HCT116 (cell line): Measurements from ENCODE around the gene TTLL9. TPM values are rescaled to one million over a fixed set of nuclear protein-coding genes. Genes with fewer than 3 reads are reported as not detected.

Experiments used
- ATAC-seq: fragments of 200-7000 bp; cut with Tn5 transposase; 2 replicates; pipeline ENCODE4 v1.9.1; 2020; ENCODE audit warnings: mild to moderate bottlenecking, moderate library complexity
- BruUV-seq: library from RNA; stranded (reverse); fragments of 400-500 nt; replicated peaks from 2 replicates; lab custom pipeline; 2021; lab: Mats Ljungman, UMichigan
- CTCF ChIA-PET: fragments of 300-600 bp; sonication (Branson Sonifier 250); formaldehyde crosslinking; loops from one replicate; lab custom pipeline; 2021; ENCODE audit warnings: antibody characterized with exemption; lab: Charles Lee
- POLR2A ChIA-PET: fragments of 300-600, 350-600 bp; sonication (Branson Sonifier 250); formaldehyde crosslinking; loops from one replicate; lab custom pipeline; 2021; ENCODE audit warnings: antibody characterized with exemption; lab: Charles Lee
- RAD21 ChIA-PET, 2 experiments: fragments of 300-600 bp; sonication (Branson Sonifier 250); formaldehyde crosslinking; loops; one replicate each; lab custom pipeline; 2023; ENCODE audit warnings: low total read pairs in 2 of 2; ENCODE audit not compliant: uncharacterized antibody in 2 of 2, unreplicated experiment in 2 of 2, low non-redundant PET in 1 of 2; lab: Charles Lee
- DNase-seq: peaks from one replicate; pipeline ENCODE4 v3.0.0-alpha.2; 2010; ENCODE audit warnings: low read depth, low spot score
- H2AFZ ChIP-seq: fragments of 200-600 bp; shearing (Covaris generic), sonication (generic); 2 replicates; pipeline ENCODE4 v1.6.1; 2017; ENCODE audit warnings: low read depth, mixed run types, mixed read lengths, antibody characterized with exemption, low read length; ENCODE audit not compliant: poor library complexity, severe bottlenecking
- H3K27ac ChIP-seq: 2 replicates; pipeline ENCODE4 v1.5.1; 2012; ENCODE audit warnings: low read depth, low read length
- H3K27me3 ChIP-seq: fragments of 200-600 bp; sonication (generic); 2 replicates; pipeline ENCODE4 v1.6.1; 2016; ENCODE audit warnings: mixed run types, low read length, mixed read lengths; ENCODE audit not compliant: insufficient read depth
- H3K36me3 ChIP-seq, 2 experiments: fragments of 200-500 bp in 1 of 2; fragments of 200-600 bp in 1 of 2; sonication (Bioruptor generic) in 1 of 2; sonication (generic) in 1 of 2; 2 replicates each; pipeline versions ENCODE4 v1.5.1 to v1.6.1; 2014 to 2016; ENCODE audit warnings: low read length in 2 of 2, inconsistent platforms in 1 of 2, mixed read lengths in 1 of 2, mixed run types in 1 of 2; ENCODE audit not compliant: insufficient read depth in 2 of 2, control insufficient read depth in 1 of 2
- H3K4me1 ChIP-seq, 2 experiments: fragments of 200-600 bp in 1 of 2; sonication (generic) in 1 of 2; 2 replicates each; pipeline versions ENCODE4 v1.5.1 to v1.6.1; 2012 to 2017; ENCODE audit warnings: low read length in 2 of 2, inconsistent platforms in 1 of 2, mild to moderate bottlenecking in 1 of 2, mixed read lengths in 1 of 2, mixed run types in 1 of 2, moderate library complexity in 1 of 2; ENCODE audit not compliant: insufficient read depth in 2 of 2, control insufficient read depth in 1 of 2
- H3K4me2 ChIP-seq: fragments of 200-600 bp; sonication (generic); 2 replicates; pipeline ENCODE4 v1.6.1; 2017; ENCODE audit warnings: mixed run types, low read length, mixed read lengths
- H3K4me3 ChIP-seq, 2 experiments: fragments of 200-600 bp in 1 of 2; sonication (generic) in 1 of 2; replicated peaks in 1 of 2; 2 replicates each; pipeline ENCODE4 v1.5.1; 2011 to 2016; ENCODE audit warnings: low read length in 2 of 2, control low read depth in 1 of 2, low read depth in 1 of 2, mild to moderate bottlenecking in 1 of 2, mixed read lengths in 1 of 2, mixed run types in 1 of 2
- H3K79me2 ChIP-seq: fragments of 200-600 bp; sonication (generic); 2 replicates; pipeline ENCODE4 v1.6.1; 2017; ENCODE audit warnings: mild to moderate bottlenecking, mixed run types, low read length, moderate library complexity, mixed read lengths; ENCODE audit not compliant: insufficient read depth
- H3K9ac ChIP-seq: fragments of 200-600 bp; sonication (generic); 2 replicates; pipeline ENCODE4 v1.6.1; 2016; ENCODE audit warnings: low read length, mixed read lengths
- H3K9me2 ChIP-seq: fragments of 200-600 bp; sonication (generic), shearing (Covaris generic); 2 replicates; pipeline ENCODE4 v1.6.1; 2017; ENCODE audit warnings: mixed run types, mild to moderate bottlenecking, moderate library complexity; ENCODE audit not compliant: insufficient read depth
- H3K9me3 ChIP-seq, 2 experiments: fragments of 200-500 bp in 1 of 2; fragments of 200-600 bp in 1 of 2; sonication (Bioruptor generic) in 1 of 2; sonication (generic) in 1 of 2; 2 replicates each; pipeline ENCODE4 v1.6.1; 2014 to 2017; ENCODE audit warnings: low read length in 2 of 2, mixed read lengths in 2 of 2, inconsistent platforms in 1 of 2, low read depth in 1 of 2, mild to moderate bottlenecking in 1 of 2, mixed run types in 1 of 2, moderate library complexity in 1 of 2; ENCODE audit not compliant: control insufficient read depth in 1 of 2, insufficient read depth in 1 of 2
- H4K20me1 ChIP-seq: fragments of 200-600 bp; sonication (generic), shearing (Covaris generic); 2 replicates; pipeline ENCODE4 v1.6.1; 2017; ENCODE audit warnings: mixed run types, mild to moderate bottlenecking, moderate library complexity; ENCODE audit not compliant: insufficient read depth
- CBX3 ChIP-seq: IDR thresholded peaks from 2 replicates; pipeline ENCODE4 v1.6.1; 2012; ENCODE audit warnings: low read depth
- CEBPB ChIP-seq: IDR thresholded peaks from 2 replicates; pipeline ENCODE4 v1.6.1; 2012; ENCODE audit warnings: low read depth
- EGR1 ChIP-seq: IDR thresholded peaks from 2 replicates; pipeline ENCODE4 v1.6.1; 2012; ENCODE audit warnings: low read depth
- EZH2 ChIP-seq: fragments of 200-600 bp; sonication (generic); IDR thresholded peaks from 2 replicates; pipeline ENCODE4 v1.6.1; 2017; ENCODE audit warnings: antibody characterized with exemption, mixed run types
- EZH2phosphoT487 ChIP-seq: fragments of 200-600 bp; IDR thresholded peaks from 2 replicates; pipeline ENCODE4 v1.6.1; 2018; ENCODE audit warnings: antibody characterized with exemption, borderline replicate concordance
- FOSL1 ChIP-seq: IDR thresholded peaks from 2 replicates; pipeline ENCODE4 v1.6.1; 2012; ENCODE audit warnings: low read depth
- JUND ChIP-seq: IDR thresholded peaks from 2 replicates; pipeline ENCODE4 v1.6.1; 2012
- SIN3A ChIP-seq: IDR thresholded peaks from 2 replicates; pipeline ENCODE4 v1.6.1; 2012; ENCODE audit warnings: low read depth
- SRF ChIP-seq: IDR thresholded peaks from 2 replicates; pipeline ENCODE4 v1.6.1; 2012; ENCODE audit warnings: low read depth
- YY1 ChIP-seq: IDR thresholded peaks from 2 replicates; pipeline ENCODE4 v1.6.1; 2011; ENCODE audit warnings: low read length, low read depth, moderate library complexity, mild to moderate bottlenecking; ENCODE audit not compliant: insufficient replicate concordance; ENCODE audit errors: extremely low read depth
- ZNF274 ChIP-seq: fragments of 200-500 bp; sonication (Bioruptor generic); IDR thresholded peaks from 2 replicates; pipeline ENCODE4 v1.6.1; 2014; ENCODE audit warnings: mild to moderate bottlenecking, low read depth, low read length, inconsistent platforms
- intact Hi-C: fragments of 100-400 bp; cut with micrococcal nuclease; formaldehyde crosslinking; loops from 2 replicates; pipeline ENCODE4 v1.10.0; 2022
- total RNA-seq: library from RNA; stranded (reverse); gene quantifications from one replicate; pipeline ENCODE4 v1.2.1, GENCODE V29; 2021; ENCODE audit not compliant: unreplicated experiment
- TF ChIP-seq, protein P1 (sequence below): IDR thresholded peaks from 2 replicates; pipeline ENCODE4 v1.6.1; 2012
- TF ChIP-seq, protein P2 (sequence below): IDR thresholded peaks from 2 replicates; pipeline ENCODE4 v1.6.1; 2012
- TF ChIP-seq, protein P3 (sequence below): IDR thresholded peaks from 2 replicates; pipeline ENCODE4 v1.6.1; 2012; ENCODE audit warnings: low read depth

TTLL9 gene
- total RNA-seq, 1 experiment from 2014 or later = not detected

DNA sequence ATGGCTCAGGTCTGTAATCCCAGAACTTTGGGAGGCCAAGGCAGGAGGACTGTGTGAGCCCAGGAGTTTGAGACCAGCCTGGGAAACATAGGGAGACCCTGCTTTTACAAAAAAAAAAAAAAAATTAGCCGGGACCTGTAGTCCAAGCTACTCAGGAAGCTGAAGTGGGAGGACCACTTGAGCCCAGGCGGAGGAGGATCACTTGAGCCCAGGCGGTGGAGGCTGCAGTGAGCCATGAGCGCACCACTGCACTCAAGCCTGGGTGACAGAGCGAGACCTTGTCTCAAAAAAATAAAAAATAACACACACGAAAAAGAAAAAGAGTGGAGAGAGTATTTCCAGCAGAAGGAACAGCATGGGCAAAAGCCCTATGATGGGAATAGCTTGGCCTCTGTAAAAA lies 2.0 kb downstream of the TTLL9 start:
- TF ChIP-seq SIN3A (no peak), EGR1 (no peak), JUND (no peak), CBX3 (no peak), EZH2 (no peak), FOSL1 (no peak), ZNF274 (no peak), EZH2phosphoT487 (no peak), SRF (no peak), CEBPB (no peak), YY1 (no peak)
- TF ChIP-seq, protein P1, sequence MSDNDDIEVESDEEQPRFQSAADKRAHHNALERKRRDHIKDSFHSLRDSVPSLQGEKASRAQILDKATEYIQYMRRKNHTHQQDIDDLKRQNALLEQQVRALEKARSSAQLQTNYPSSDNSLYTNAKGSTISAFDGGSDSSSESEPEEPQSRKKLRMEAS = no peak
- TF ChIP-seq, protein P2, sequence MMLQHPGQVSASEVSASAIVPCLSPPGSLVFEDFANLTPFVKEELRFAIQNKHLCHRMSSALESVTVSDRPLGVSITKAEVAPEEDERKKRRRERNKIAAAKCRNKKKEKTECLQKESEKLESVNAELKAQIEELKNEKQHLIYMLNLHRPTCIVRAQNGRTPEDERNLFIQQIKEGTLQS = no peak
- TF ChIP-seq, protein P3, sequence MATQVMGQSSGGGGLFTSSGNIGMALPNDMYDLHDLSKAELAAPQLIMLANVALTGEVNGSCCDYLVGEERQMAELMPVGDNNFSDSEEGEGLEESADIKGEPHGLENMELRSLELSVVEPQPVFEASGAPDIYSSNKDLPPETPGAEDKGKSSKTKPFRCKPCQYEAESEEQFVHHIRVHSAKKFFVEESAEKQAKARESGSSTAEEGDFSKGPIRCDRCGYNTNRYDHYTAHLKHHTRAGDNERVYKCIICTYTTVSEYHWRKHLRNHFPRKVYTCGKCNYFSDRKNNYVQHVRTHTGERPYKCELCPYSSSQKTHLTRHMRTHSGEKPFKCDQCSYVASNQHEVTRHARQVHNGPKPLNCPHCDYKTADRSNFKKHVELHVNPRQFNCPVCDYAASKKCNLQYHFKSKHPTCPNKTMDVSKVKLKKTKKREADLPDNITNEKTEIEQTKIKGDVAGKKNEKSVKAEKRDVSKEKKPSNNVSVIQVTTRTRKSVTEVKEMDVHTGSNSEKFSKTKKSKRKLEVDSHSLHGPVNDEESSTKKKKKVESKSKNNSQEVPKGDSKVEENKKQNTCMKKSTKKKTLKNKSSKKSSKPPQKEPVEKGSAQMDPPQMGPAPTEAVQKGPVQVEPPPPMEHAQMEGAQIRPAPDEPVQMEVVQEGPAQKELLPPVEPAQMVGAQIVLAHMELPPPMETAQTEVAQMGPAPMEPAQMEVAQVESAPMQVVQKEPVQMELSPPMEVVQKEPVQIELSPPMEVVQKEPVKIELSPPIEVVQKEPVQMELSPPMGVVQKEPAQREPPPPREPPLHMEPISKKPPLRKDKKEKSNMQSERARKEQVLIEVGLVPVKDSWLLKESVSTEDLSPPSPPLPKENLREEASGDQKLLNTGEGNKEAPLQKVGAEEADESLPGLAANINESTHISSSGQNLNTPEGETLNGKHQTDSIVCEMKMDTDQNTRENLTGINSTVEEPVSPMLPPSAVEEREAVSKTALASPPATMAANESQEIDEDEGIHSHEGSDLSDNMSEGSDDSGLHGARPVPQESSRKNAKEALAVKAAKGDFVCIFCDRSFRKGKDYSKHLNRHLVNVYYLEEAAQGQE = no peak
- TF ChIP-seq, all 23 proteins: peak for 0
- Histone ChIP-seq H3K9me2 (no peaks in the 10 kb centered on the region), H3K4me2 (no peak overlapping the region), H3K9ac (no peak overlapping the region), H3K27ac (no peak overlapping the region), H3K79me2 (no peaks in the 10 kb centered on the region), H3K9me3 (no peaks in the 10 kb centered on the region), H3K4me1 (no peaks in the 10 kb centered on the region), H3K4me3 (no peak overlapping the region), H2AFZ (no peak overlapping the region), H4K20me1 (no peaks in the 10 kb centered on the region), H3K36me3 (no peaks in the 10 kb centered on the region), H3K27me3 (no peaks in the 10 kb centered on the region)
- ChIA-PET POLR2A (no interaction called here), RAD21 (no interaction called here), CTCF (interaction anchor here (1.8 kb wide), 1 partner anchor 25 kb away, joined by 5 read pairs; no protein-coding TSS in a partner anchor)
- ATAC-seq (no peak), DNase-seq (no peak)
- BruUV-seq = no TSS peak
- intact Hi-C loops = no loop called here
